ENCODE results near the gene UPF1.

The UPF1 gene

DNA sequence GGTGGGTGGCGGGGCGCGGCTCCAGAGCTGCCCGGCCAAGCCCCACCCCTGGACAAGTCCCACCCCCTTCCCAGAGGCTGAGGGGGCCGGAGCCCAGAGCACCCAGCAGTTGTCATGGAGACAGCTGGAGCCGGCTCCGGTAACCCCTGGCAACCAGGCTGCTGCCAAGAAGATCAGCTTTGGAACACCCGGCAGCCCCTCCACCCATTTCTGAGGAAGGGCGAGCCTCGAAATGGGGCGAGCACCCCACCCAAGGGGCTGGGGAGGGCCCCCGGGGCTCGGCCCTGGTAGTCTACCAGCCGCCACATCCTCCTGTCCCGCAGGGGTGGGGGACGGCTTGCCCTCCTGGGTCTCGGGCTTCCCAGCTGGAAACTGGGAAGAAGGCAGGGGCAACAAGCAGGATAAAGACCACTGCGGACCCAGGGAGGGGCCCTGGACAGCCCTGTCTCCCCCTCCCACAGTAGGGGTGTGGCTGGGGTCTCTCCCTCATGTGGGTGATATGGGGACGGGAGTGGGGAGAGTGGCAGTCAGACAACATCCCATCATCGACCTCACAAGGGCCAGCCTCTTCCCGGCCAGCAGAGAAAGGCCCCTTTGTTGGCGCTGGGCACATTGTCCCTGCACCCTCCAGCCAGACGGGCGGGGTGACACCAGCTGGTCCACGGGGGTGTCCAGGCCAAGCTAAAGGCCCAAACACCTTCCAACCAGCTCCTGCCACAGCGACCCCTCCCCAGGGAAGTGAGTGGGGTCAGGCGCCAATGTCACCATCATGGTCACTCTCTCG is 62.7 kb downstream of the UPF1 start:
- Histone ChIP-seq H3K4me1 (ENCODE audit: control insufficient read depth, insufficient read depth, low read length) (peaks cover 21% of the 10 kb centered on the region), H3K27me3 (ENCODE audit: control insufficient read depth in 1 of 2, insufficient read depth in 2 of 2, low read length in 2 of 2) (peaks cover 18 to 27% of the 10 kb centered on the region in 2 donors), H3K4me3 (ENCODE audit: low read length in 2 of 2) (peak overlapping the region; percentile 12 to 59), H3K9me3 (ENCODE audit: control insufficient read depth in 2 of 2, low read length in 2 of 2) (no peaks in the 10 kb centered on the region), H3K9ac (ENCODE audit: low read length in 2 of 2) (no peak overlapping the region), H3K27ac (ENCODE audit: low read length) (no peak overlapping the region), H3K36me3 (ENCODE audit: control insufficient read depth in 2 of 2, insufficient read depth in 2 of 2, low read length in 2 of 2) (no peaks in the 10 kb centered on the region)

DNA sequence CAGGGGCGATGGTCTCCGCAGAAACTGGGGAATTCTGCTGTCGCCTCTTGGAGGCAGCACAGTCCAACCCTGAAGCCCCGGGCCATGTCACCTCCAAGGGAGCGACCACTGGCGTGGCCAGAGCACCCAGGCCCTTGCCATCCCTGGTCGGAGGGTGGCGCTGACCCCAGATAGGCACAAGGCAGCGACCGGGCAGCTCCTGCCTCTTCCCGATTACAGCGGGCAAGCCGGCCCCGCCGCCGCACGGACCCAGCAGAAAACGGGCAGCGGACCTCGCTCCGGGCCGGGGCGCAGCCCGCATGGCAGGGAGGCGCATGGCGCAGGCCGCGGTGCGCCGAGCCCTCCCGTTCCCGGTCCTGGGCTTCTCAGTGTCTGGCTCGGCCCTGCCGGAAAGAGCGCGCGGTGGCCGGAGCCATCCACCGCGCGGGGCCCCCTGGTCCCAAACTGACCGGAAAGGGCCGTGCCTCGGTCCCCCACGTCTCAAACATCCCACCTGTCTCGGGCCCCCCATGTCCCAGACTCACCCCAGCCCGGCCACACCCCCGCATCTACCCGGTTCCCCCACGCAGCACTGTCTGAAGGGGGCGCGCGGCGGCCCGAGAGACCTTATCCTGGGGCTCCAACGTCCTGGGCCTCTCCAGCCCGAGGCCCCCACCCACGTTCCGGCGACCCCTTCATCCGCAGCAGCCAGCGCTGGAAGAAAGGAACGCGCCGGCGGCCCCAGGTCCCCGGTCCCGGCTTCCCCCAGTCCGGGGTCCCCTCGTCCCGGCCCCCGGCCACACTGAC is 63.5 kb downstream of the UPF1 start:
- no peak overlapping the region for H3K27ac ChIP-seq (ENCODE audit: low read length)
- H3K9ac ChIP-seq (ENCODE audit: low read length in 2 of 2), result no peak overlapping the region
- peaks cover 21% of the 10 kb centered on the region for H3K4me1 ChIP-seq (ENCODE audit: control insufficient read depth, insufficient read depth, low read length)
- peaks cover 4 to 7% of the 10 kb centered on the region in 2 donors for H3K36me3 ChIP-seq (ENCODE audit: control insufficient read depth in 2 of 2, insufficient read depth in 2 of 2, low read length in 2 of 2)
- no peaks in the 10 kb centered on the region for H3K9me3 ChIP-seq (ENCODE audit: control insufficient read depth in 2 of 2, low read length in 2 of 2)
- H3K27me3 ChIP-seq (ENCODE audit: control insufficient read depth in 1 of 2, insufficient read depth in 2 of 2, low read length in 2 of 2), result peaks cover 18 to 27% of the 10 kb centered on the region in 2 donors
- H3K4me3 ChIP-seq (ENCODE audit: low read length in 2 of 2), result peak overlapping the region; percentile 12 to 59

DNA sequence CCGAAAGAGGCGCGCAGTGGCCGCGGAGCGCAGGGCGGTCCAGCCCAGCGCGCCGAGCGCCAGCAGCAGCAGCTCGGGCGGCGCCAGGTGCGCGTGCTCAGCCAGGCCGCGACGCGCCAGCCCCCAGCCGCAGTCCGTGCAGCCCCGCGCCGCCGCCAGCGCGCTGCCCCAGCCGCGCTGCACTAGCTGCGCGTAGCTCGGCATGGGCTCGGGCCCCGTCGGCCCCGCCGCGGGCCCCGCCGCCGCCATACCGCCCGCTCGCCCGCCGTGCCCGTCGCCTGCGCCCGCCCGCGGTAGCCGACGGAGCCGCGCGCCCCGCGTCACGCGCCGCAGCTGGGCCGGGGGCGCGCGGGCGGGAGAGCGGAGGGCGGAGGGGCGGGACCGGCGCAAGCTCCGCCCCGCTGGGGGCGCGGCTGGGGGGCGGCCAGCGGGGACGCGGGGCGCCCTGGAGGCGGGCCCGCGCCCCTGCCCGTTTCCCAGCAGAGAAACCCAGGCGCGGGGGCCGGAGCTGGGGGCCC is 64.1 kb downstream of the UPF1 start, which contains the start of gene CERS1:
Gene CERS1 (minus strand): TSS at position 335 of the 518 bp plus-strand sequence. CDS start 86 bp downstream, at position 249.
- no peak within 1 kb of the TSS for H3K27ac ChIP-seq (ENCODE audit: low read length)
- H3K4me1 ChIP-seq (ENCODE audit: control insufficient read depth, insufficient read depth, low read length), result peaks cover 21% of the 10 kb centered on the region
- no peaks in the 10 kb centered on the region for H3K9me3 ChIP-seq (ENCODE audit: control insufficient read depth in 2 of 2, low read length in 2 of 2)
- H3K9ac ChIP-seq (ENCODE audit: low read length in 2 of 2), result no peak within 1 kb of the TSS
- peak within 1 kb of the TSS; percentile 12 to 59 for H3K4me3 ChIP-seq (ENCODE audit: low read length in 2 of 2)
- peaks cover 18 to 27% of the 10 kb centered on the region in 2 donors for H3K27me3 ChIP-seq (ENCODE audit: control insufficient read depth in 1 of 2, insufficient read depth in 2 of 2, low read length in 2 of 2)
- peaks cover 7 to 13% of the 10 kb centered on the region in 2 donors for H3K36me3 ChIP-seq (ENCODE audit: control insufficient read depth in 2 of 2, insufficient read depth in 2 of 2, low read length in 2 of 2)

DNA sequence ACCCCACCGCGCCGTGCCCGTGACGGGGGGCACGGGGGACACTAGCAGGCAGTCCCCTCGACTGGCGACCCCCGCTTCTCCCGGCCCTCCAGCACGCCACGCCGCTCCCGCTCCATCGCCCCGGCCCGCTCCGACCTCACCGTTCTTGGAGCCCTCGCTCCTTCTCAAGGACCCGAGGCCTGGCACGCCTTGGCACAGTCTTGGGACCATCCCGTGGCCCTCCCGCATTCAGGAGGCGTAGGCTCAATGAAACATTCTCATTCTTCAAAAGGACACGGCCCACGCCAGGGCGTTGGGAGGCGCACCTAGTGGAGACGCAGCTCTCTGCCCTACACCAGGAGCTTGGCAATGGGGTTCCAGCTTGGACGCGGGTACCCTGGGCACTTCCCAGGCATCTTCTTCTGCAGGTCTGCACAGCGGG is 64.7 kb downstream of the UPF1 start:
- H3K27me3 ChIP-seq (ENCODE audit: control insufficient read depth in 1 of 2, insufficient read depth in 2 of 2, low read length in 2 of 2), result peaks cover 18 to 27% of the 10 kb centered on the region in 2 donors
- no peak overlapping the region for H3K4me3 ChIP-seq (ENCODE audit: low read length in 2 of 2)
- peaks cover 12 to 18% of the 10 kb centered on the region in 2 donors for H3K36me3 ChIP-seq (ENCODE audit: control insufficient read depth in 2 of 2, insufficient read depth in 2 of 2, low read length in 2 of 2)
- no peak overlapping the region for H3K9ac ChIP-seq (ENCODE audit: low read length in 2 of 2)
- peaks cover 21% of the 10 kb centered on the region for H3K4me1 ChIP-seq (ENCODE audit: control insufficient read depth, insufficient read depth, low read length)
- no peak overlapping the region for H3K27ac ChIP-seq (ENCODE audit: low read length)
- no peaks in the 10 kb centered on the region for H3K9me3 ChIP-seq (ENCODE audit: control insufficient read depth in 2 of 2, low read length in 2 of 2)

GRCh38 chr19:18897094-18898029 is 65.6 kb downstream of the UPF1 start:
- Histone ChIP-seq H3K4me1 (ENCODE audit: control insufficient read depth, insufficient read depth, low read length) (peaks cover 21% of the 10 kb centered on the region), H3K9ac (ENCODE audit: low read length in 2 of 2) (no peak overlapping the region), H3K4me3 (ENCODE audit: low read length in 2 of 2) (no peak overlapping the region), H3K27me3 (ENCODE audit: control insufficient read depth in 1 of 2, insufficient read depth in 2 of 2, low read length in 2 of 2) (peaks cover 18 to 27% of the 10 kb centered on the region in 2 donors), H3K36me3 (ENCODE audit: control insufficient read depth in 2 of 2, insufficient read depth in 2 of 2, low read length in 2 of 2) (peaks cover 14 to 18% of the 10 kb centered on the region in 2 donors), H3K27ac (ENCODE audit: low read length) (no peak overlapping the region), H3K9me3 (ENCODE audit: control insufficient read depth in 2 of 2, low read length in 2 of 2) (no peaks in the 10 kb centered on the region)

- Histone ChIP-seq H3K9me3 (ENCODE audit: control insufficient read depth in 2 of 2, low read length in 2 of 2) (no peaks in the 10 kb centered on the region), H3K4me1 (ENCODE audit: control insufficient read depth, insufficient read depth, low read length) (peaks cover 21% of the 10 kb centered on the region), H3K27me3 (ENCODE audit: control insufficient read depth in 1 of 2, insufficient read depth in 2 of 2, low read length in 2 of 2) (peaks cover 18 to 27% of the 10 kb centered on the region in 2 donors), H3K36me3 (ENCODE audit: control insufficient read depth in 2 of 2, insufficient read depth in 2 of 2, low read length in 2 of 2) (peaks cover 14 to 18% of the 10 kb centered on the region in 2 donors), H3K4me3 (ENCODE audit: low read length in 2 of 2) (no peak overlapping the region), H3K9ac (ENCODE audit: low read length in 2 of 2) (no peak overlapping the region), H3K27ac (ENCODE audit: low read length) (no peak overlapping the region)
Observed at GRCh38 chr19:18898081-18898606, 66.4 kb downstream of the UPF1 start.

DNA sequence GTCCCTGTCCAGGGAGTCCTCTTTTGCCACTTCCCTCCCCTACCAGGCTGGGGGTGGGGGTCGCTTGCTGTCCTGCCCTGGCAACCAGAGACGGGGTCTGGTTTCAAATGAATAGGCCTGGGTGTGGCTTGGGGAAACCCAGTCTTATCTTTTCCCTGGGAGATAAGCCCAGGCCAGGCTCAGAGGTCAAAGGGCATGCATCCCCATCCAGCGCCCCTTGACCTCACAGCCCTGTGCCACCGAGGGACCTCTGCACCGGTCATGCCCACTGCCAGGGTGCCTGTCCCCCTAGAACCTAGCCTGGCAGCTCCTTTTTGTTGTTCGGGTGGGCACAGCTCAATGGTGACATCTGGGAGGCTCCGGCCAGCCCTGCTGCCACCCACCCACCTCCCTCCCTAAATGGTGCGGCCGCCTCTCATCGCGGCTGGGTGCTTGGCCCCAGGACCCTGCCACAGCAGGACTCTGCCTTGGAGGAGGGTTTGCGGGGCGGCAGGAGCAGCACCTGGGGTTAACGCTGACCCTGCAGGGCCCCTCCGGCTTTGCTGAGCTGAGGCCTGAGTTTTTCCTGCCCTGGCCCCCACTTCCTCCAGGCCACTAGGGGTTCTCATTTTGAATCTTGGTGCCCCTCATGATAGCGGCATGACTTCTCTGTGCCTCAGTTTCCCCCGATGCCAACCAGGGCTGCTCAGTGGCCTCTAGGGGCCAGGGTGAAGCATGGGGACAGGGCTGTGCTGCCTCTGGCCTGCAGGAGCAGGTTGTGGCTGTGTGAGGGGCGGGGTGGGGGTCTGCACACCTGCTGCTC is 67.0 kb downstream of the UPF1 start:
- H3K4me3 ChIP-seq (ENCODE audit: low read length in 2 of 2), result no peak overlapping the region
- peaks cover 14 to 20% of the 10 kb centered on the region in 2 donors for H3K36me3 ChIP-seq (ENCODE audit: control insufficient read depth in 2 of 2, insufficient read depth in 2 of 2, low read length in 2 of 2)
- H3K9ac ChIP-seq (ENCODE audit: low read length in 2 of 2), result no peak overlapping the region
- H3K27ac ChIP-seq (ENCODE audit: low read length), result no peak overlapping the region
- H3K9me3 ChIP-seq (ENCODE audit: control insufficient read depth in 2 of 2, low read length in 2 of 2), result no peaks in the 10 kb centered on the region
- peaks cover 16 to 22% of the 10 kb centered on the region in 2 donors for H3K27me3 ChIP-seq (ENCODE audit: control insufficient read depth in 1 of 2, insufficient read depth in 2 of 2, low read length in 2 of 2)
- peaks cover 19% of the 10 kb centered on the region for H3K4me1 ChIP-seq (ENCODE audit: control insufficient read depth, insufficient read depth, low read length)

- H3K9me3 ChIP-seq (ENCODE audit: control insufficient read depth in 2 of 2, low read length in 2 of 2), result no peaks in the 10 kb centered on the region
- no peak overlapping the region for H3K27ac ChIP-seq (ENCODE audit: low read length)
- peaks cover 9 to 14% of the 10 kb centered on the region in 2 donors for H3K27me3 ChIP-seq (ENCODE audit: control insufficient read depth in 1 of 2, insufficient read depth in 2 of 2, low read length in 2 of 2)
- no peak overlapping the region for H3K9ac ChIP-seq (ENCODE audit: low read length in 2 of 2)
- no peak overlapping the region for H3K4me3 ChIP-seq (ENCODE audit: low read length in 2 of 2)
- H3K36me3 ChIP-seq (ENCODE audit: control insufficient read depth in 2 of 2, insufficient read depth in 2 of 2, low read length in 2 of 2), result peaks cover 16 to 21% of the 10 kb centered on the region in 2 donors
- peaks cover 12% of the 10 kb centered on the region for H3K4me1 ChIP-seq (ENCODE audit: control insufficient read depth, insufficient read depth, low read length)
Observed at GRCh38 chr19:18899624-18900560, 68.1 kb downstream of the UPF1 start.
